Effector memory CD4-positive, alpha-beta T cell (primary cell): ENCODE measurements around the gene NUDT19.

Experiments
- DNase-seq, 3 donors: peaks; one replicate each; pipeline ENCODE4 v3.0.0-alpha.2; 2020
- H3K27ac ChIP-seq: 2 replicates; pipeline ENCODE4 v1.7.0; 2013; ENCODE audit warnings: mild to moderate bottlenecking, low read length, moderate library complexity; ENCODE audit not compliant: insufficient read depth, poor library complexity, severe bottlenecking
- H3K27me3 ChIP-seq: replicated peaks from 2 replicates; pipeline ENCODE4 v1.7.0; 2013; ENCODE audit warnings: mild to moderate bottlenecking, low read length; ENCODE audit not compliant: insufficient read depth, control insufficient read depth, poor library complexity, severe bottlenecking
- H3K36me3 ChIP-seq: 2 replicates; pipeline ENCODE4 v1.7.0; 2013; ENCODE audit warnings: mild to moderate bottlenecking, low read length, moderate library complexity; ENCODE audit not compliant: control insufficient read depth, insufficient read depth
- H3K4me1 ChIP-seq: 2 replicates; pipeline ENCODE4 v1.7.0; 2013; ENCODE audit warnings: low read length, mild to moderate bottlenecking; ENCODE audit not compliant: control insufficient read depth, insufficient read depth, poor library complexity, severe bottlenecking
- H3K4me3 ChIP-seq: 2 replicates; pipeline ENCODE4 v1.7.0; 2013; ENCODE audit warnings: low read length, low read depth, mild to moderate bottlenecking; ENCODE audit not compliant: insufficient read depth, poor library complexity, severe bottlenecking
- H3K9me3 ChIP-seq: 2 replicates; pipeline ENCODE4 v1.7.0; 2013; ENCODE audit warnings: mild to moderate bottlenecking, low read length, moderate library complexity; ENCODE audit not compliant: control insufficient read depth

Gene NUDT19

GRCh38 chr19:32674153-32674930, 17.3 kb upstream of the NUDT19 start:
- Histone ChIP-seq H3K4me3 (peak overlapping the region; percentile 89), H3K27ac (peak overlapping the region; percentile 67), H3K36me3 (no peaks in the 10 kb centered on the region), H3K9me3 (no peaks in the 10 kb centered on the region), H3K27me3 (peaks cover 9% of the 10 kb centered on the region), H3K4me1 (peaks cover 21% of the 10 kb centered on the region)
- DNase-seq: peak in 2 of 3 donors; percentile 7 to 32

DNA sequence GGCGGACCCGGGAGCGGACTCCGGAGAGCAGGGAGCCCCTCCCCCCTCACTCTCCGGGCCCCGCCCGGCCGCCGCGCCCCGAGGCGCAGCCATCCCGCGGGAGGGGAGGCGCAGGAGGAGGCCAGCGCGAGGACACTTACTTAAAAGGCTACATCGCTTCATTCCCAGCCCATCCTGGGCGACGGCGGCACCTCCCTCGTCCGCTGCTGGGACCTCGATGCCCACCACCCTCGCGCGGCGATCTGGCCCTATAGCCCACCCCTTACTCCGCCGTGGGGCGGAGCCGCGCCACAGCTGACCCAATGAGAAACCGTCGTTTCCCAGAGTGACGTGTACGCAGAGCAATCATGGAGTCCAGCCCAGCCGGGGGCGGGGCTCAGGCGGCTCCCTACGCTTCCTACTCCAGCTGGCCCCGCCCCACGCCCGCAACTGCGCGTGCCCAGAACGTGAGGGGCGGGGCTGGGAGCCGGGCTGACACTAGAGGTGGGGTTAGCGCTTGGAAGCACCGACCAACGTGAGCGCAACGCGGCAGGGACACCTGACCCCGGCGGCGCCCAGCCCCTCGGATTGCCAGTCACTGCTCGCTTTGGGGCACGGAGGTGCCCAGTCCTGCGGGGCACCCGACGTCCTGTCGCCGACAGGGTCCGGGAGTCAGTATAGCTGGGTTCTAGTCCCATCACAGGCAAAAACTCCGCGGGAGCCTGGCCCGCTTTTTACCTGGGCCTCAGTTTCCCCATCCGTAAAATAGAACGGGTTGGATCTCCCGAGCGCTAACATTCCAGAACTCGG, 16.5 kb upstream of the NUDT19 start, which contains the start of gene ANKRD27:
Gene ANKRD27 (minus strand): TSS at position 250 of the 789 bp plus-strand sequence. CDS start 16,165 bp downstream, outside the sequence.
- Histone ChIP-seq H3K36me3 (no peaks in the 10 kb centered on the region), H3K27me3 (peaks cover 9% of the 10 kb centered on the region), H3K9me3 (no peaks in the 10 kb centered on the region), H3K4me1 (peaks cover 16% of the 10 kb centered on the region), H3K27ac (peak within 1 kb of the TSS; percentile 67), H3K4me3 (peak within 1 kb of the TSS; percentile 89)
- DNase-seq: peak; percentile 95 to 97 (median 96)

- H3K4me1 ChIP-seq: peaks cover 15% of the 10 kb centered on the region
- DNase-seq: peak; percentile 60 to 70 (median 65)
These were observed 15.9 kb upstream of the NUDT19 start, which contains the start of gene RGS9BP for GRCh38 chr19:32675720-32676185. Gene RGS9BP (plus strand): TSS chr19:32675848. CDS start chr19:32676264, 416 bp downstream.

GRCh38 chr19:32676186-32676894, 15.3 kb upstream of the NUDT19 start:
- no peak for DNase-seq
- H3K4me3 ChIP-seq: peak overlapping the region; percentile 89
- no peak overlapping the region for H3K27ac ChIP-seq
- no peaks in the 10 kb centered on the region for H3K36me3 ChIP-seq
- H3K27me3 ChIP-seq: peaks cover 9% of the 10 kb centered on the region
- no peaks in the 10 kb centered on the region for H3K9me3 ChIP-seq
- H3K4me1 ChIP-seq: peaks cover 15% of the 10 kb centered on the region

More at GRCh38 chr19:32675720-32676185, 15.9 kb upstream of the NUDT19 start, which contains the start of gene RGS9BP:
- Histone ChIP-seq H3K9me3 (no peaks in the 10 kb centered on the region), H3K27ac (peak within 1 kb of the TSS; percentile 67), H3K27me3 (peaks cover 9% of the 10 kb centered on the region), H3K4me3 (peak within 1 kb of the TSS; percentile 89), H3K36me3 (no peaks in the 10 kb centered on the region)

DNA sequence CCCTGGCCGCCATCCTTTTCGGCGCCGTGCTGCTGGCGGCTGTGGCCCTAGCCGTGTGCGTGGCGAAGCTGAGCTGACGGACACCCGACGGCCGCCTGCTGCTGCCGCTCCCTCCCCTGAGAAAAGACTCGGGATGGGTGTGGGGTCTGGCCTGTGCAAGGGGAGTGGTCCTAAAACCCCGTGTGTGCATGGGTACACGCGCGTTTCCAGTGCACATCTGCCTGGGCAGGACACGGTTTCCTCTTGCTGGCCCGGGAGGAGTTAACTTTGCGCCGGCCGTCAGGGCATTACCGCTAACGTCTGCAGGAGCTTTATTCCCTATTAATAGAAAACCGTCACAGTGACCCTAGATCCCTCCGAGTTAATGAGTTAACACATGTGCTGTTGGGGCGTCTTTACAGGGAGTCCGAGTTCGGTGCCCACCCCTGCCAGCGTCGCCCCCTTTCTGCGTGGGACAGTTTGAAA, 14.7 kb upstream of the NUDT19 start:
- Histone ChIP-seq H3K4me1 (peaks cover 15% of the 10 kb centered on the region), H3K9me3 (no peaks in the 10 kb centered on the region), H3K27ac (no peak overlapping the region), H3K4me3 (no peak overlapping the region), H3K27me3 (peaks cover 9% of the 10 kb centered on the region), H3K36me3 (no peaks in the 10 kb centered on the region)
- DNase-seq: no peak

GRCh38 chr19:32677657-32678056, 14.0 kb upstream of the NUDT19 start:
- Histone ChIP-seq H3K9me3 (no peaks in the 10 kb centered on the region), H3K4me1 (peaks cover 15% of the 10 kb centered on the region), H3K4me3 (no peak overlapping the region), H3K27ac (no peak overlapping the region), H3K27me3 (peaks cover 9% of the 10 kb centered on the region), H3K36me3 (no peaks in the 10 kb centered on the region)
- DNase-seq: no peak

- Histone ChIP-seq H3K27ac (no peak overlapping the region), H3K36me3 (no peaks in the 10 kb centered on the region), H3K9me3 (no peaks in the 10 kb centered on the region), H3K4me1 (peaks cover 4% of the 10 kb centered on the region), H3K27me3 (peaks cover 9% of the 10 kb centered on the region), H3K4me3 (no peak overlapping the region)
- DNase-seq: no peak
These were observed 10.6 kb upstream of the NUDT19 start for GRCh38 chr19:32680986-32681385.

DNA sequence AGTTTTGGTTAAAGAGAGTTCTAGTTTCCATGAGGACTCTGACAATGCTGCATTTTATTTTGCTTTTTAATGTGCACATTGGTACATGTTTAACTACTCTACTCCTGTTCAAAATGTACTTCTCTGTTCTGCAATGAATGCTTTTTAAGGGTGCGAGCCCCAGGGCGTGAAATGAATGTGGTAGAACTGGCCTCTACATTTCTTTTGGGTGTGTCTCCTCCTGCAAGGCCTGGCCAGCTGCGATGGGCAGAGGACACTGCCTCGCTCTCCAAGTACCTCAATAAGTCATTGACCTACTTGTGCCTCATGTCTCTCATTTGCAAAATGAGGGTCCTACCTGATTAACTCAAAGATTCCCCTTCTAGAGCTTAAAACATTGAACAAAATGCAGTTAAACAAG, 9.3 kb upstream of the NUDT19 start:
- Histone ChIP-seq H3K27me3 (peaks cover 3% of the 10 kb centered on the region), H3K4me3 (no peak overlapping the region), H3K27ac (no peak overlapping the region), H3K4me1 (no peaks in the 10 kb centered on the region), H3K36me3 (no peaks in the 10 kb centered on the region), H3K9me3 (no peaks in the 10 kb centered on the region)
- DNase-seq: no peak

DNA sequence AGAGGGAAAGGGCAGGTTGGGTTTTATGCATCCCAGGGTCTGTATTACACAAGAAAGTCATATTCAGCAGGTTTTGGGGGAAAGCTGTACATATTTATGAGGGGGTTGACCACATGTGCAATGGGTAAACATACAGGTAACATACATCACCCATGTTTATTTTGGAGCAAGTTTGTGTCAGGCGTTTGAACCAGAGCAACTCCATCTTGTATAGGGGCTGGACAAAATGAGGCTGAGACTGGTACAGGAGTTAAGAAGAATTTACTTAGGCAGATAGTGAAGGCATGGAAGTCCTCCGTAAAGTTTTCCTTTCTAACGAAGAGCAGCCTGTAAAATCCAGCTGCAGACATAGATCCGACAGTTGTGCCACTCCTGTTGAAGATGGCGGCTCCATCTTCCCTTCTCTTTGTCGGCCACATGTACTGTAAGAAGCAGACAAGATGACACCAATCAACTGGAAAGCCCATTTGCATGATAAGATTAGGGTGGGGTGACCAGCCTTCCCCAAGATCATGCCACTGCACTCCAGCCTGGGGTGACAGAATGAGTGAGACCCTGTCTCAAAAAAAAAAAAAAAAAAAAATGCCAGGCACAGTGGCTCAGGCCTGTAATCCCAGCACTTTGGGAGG, 4.7 kb upstream of the NUDT19 start:
- no peaks in the 10 kb centered on the region for H3K27me3 ChIP-seq
- H3K4me1 ChIP-seq: peaks cover 6% of the 10 kb centered on the region
- no peak overlapping the region for H3K4me3 ChIP-seq
- H3K9me3 ChIP-seq: no peaks in the 10 kb centered on the region
- no peak overlapping the region for H3K27ac ChIP-seq
- no peak for DNase-seq
- H3K36me3 ChIP-seq: no peaks in the 10 kb centered on the region
